NCI-H748 treated with DMSO at 0.1 percent for 48 hours (cell line): Measurements from ENCODE around the gene MRPS21.
A peak's percentile ranks its signal among the peaks of the same experiment; 100 is the strongest.

Experiments
- DNase-seq: peaks from one replicate; lab custom pipeline; 2025; lab: John Stamatoyannopoulos, UW

The MRPS21 gene

GRCh38 chr1:150293433-150294253, at the start of gene MRPS21:
MRPS21 (plus strand) TSS chr1:150293861; CDS start chr1:150294367, 506 bp downstream.
- peak; percentile 93 for DNase-seq

- no peak for DNase-seq
Observed at GRCh38 chr1:150249936-150250335, 43.7 kb upstream of the MRPS21 start.

GRCh38 chr1:150256198-150256553, 37.5 kb upstream of the MRPS21 start:
- DNase-seq, result no peak

GRCh38 chr1:150256554-150257341, 36.9 kb upstream of the MRPS21 start:
- DNase-seq, result no peak

GRCh38 chr1:150257624-150258585, 35.8 kb upstream of the MRPS21 start, which contains the start of gene CA14:
CA14 (plus strand) TSS chr1:150257774; CDS start chr1:150258129, 355 bp downstream.
- no peak for DNase-seq

DNA sequence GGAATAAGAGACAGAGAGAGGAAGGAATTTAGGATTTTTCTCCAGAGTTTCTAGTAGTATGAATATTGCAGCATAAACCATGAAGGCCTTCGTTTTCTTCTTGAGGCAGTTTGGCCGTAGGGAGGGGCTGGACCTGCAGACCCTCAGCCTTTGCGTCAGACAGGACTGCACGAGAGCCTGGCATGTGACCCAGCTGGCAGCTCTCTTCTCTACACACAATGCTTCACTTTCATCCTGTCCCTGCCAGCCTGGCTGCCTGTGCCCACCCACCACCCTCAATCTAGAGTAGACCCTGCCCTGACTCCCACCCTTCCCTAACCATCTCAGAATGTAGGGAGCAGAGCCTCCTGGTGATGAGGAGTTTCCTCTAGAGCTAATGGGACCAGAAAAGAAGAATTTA, 34.4 kb upstream of the MRPS21 start:
- no peak for DNase-seq

DNA sequence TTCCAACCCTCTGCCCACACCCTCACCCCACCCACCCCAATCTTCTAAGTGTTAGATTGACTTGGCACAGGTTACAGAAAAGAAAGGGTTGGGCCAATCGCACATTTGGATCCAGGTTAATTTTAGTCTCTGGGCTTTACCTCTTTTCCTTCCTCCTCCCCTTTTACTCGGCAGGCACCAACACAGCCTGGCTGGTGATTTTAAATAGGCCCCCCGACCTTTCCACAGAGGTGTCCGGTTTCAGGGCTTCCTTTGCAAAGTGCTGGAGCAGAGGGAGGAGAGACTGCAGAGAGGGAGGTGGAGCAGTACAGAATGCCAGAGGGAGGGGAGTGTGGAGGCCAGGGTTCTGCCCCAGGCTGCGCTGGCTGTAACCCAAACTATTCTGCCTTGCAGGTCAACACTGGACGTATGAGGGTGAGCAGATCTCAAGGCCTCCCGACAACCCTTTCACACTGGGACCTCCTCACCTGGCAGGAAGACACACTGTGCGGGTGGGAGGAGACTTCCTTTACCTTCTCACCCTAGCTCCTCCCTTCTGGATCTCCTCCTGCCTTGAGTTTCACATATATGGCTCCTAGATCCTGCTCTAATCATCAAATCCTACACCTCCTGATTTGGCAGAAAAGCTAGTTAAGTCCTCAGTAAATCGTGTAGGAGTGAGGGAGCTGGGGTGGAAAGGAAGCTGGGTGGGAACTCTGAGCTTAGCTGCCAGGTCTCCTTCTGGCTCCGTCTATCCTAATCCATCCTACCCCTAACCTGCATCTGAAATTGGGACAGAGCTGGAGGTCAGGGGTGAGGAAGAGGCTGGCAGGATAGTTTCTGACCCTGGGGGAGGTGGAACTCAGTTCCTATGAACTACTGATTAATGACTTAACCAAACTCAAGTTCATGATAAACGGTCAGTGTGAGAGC, 33.6 kb upstream of the MRPS21 start:
- DNase-seq, result peak; percentile 32

DNA sequence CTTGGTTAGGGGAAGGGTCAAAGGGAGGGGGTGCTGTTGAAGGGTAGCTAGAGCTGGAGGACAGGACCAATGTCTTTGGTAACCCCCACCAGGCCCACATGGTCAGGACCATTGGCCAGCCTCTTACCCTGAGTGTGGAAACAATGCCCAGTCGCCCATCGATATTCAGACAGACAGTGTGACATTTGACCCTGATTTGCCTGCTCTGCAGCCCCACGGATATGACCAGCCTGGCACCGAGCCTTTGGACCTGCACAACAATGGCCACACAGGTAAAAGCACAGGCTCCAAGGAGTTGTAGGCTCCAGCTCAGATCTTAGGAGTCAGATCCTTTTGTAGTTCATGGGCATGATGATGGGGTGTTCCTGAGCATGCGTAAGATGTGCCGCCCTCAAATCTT, 32.3 kb upstream of the MRPS21 start:
- no peak for DNase-seq

GRCh38 chr1:150262388-150263320, 31.0 kb upstream of the MRPS21 start:
- no peak for DNase-seq

DNA sequence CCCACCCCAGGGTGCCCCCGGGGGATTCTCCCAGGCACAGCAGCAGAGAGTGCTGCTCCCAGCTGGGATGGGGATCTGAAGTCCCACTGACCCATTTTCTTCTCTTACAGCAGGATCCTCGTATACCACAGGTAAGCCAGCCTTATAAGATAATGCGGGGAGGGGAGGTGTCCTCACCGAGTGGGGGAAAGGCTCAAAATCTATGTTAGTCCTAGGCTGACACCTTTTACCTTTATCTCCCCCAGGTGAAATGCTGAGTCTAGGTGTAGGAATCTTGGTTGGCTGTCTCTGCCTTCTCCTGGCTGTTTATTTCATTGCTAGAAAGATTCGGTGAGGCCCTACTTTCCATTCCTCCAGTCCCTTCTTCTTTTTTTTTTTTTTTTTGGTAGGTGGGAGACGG, 30.1 kb upstream of the MRPS21 start:
- no peak for DNase-seq

DNA sequence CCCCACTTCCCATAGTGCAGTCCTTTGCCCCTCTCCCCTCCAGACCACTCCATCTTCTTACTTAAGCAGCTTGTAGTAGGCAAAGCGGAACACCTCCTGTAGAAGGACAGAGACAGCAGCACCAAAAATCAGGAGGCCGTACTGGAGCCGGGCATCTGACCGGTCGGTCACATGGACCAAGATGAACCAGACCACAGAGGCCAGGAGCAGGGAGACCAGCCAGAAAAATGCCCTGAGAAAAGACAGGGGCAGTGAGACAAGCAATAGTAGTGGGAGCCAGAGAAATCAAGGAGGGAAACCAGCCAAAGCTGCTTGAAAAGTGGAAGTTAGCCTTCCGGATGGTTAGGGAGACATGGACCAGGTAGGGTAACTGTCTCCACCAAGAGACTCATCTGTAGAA, 25.8 kb upstream of the MRPS21 start:
- DNase-seq, result no peak

DNA sequence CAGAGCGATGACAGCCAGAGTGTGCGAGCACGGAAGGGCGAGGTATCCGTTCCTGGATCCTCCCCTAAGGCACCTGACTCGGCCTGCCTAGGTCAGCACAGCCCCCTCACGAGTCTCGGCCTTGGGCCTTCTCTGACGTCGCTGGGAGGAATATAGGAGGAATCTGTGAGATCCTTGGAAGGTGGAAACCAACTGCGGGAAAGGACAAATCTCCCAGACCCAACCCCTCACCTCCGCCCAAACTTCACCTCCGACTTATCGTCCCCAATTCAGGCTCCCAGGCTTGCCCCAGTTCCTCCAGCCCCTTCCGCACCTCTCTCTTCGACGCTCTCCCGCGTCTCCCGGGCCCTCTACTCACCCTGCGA, 25.3 kb upstream of the MRPS21 start:
- DNase-seq, result no peak

DNA sequence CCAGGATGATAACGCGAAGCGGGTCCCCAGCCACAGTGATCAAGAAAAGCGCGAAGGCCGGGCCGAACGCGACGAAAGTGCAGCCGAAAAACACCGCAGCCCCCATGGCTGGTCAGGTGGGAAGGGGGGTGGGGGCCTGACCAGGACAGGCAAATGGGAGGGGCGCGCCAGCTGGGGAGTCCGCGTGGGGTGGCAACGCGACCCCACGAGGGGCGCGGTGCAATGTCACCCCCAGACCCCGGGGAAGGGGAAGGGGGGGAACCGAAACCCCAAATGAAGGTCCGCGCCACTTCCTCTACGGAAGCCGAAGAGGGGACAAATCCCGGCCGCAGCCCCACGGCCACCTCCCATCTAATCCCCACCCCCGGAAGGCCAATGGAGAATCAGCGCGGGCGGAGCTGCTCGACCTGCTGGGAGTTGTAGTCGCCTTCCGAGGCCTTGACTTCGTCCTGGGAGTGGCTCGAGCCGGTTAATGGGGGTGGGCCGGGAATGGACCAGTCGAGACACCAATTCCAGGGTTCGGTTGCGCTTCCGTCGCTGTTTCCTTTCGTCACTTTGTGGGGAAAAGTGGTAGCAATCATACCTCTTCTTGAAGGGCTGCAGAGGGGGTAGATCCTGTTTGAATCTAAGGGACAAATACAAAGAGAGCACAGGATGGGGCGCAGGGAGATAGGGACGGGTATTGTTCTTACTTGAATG, 24.8 kb upstream of the MRPS21 start, which contains the start of gene APH1A:
Gene APH1A (minus strand): TSS at position 312 of the 699 bp plus-strand sequence. CDS start 206 bp downstream, at position 106.
- peak; percentile 93 for DNase-seq

- no peak for DNase-seq
Observed at GRCh38 chr1:150269451-150269850, 24.2 kb upstream of the MRPS21 start.

GRCh38 chr1:150271291-150271959, 22.2 kb upstream of the MRPS21 start:
- no peak for DNase-seq

GRCh38 chr1:150273311-150273710, 20.4 kb upstream of the MRPS21 start:
- no peak for DNase-seq

GRCh38 chr1:150280138-150280707, 13.4 kb upstream of the MRPS21 start:
- DNase-seq, result no peak

- DNase-seq, result peak; percentile 37
Observed at GRCh38 chr1:150281221-150281757, 12.4 kb upstream of the MRPS21 start.
